HuH-7.5 (cell line): ENCODE data around the gene NLGN1.

Experiments used
- DNase-seq: peaks from one replicate; pipeline ENCODE4 v3.0.0; 2011; ENCODE audit warnings: low spot score

NLGN1 gene

DNA sequence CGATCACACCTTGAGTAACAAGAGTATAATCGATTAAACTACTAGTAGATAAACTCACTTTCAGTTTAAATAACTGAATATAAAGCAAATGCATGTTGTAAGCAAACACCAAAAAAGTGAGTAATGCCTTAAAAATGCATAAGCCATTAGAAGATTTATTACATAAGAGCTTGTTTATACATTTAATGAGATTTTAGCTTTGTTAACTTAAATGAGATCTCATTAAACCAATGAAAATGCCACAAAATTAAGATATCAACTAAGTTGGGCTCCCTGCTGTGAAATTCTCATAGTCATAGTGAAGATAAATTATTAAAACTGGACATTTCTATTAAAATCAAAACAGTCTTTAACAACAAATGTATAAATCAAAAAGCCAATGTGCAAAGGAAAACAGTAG is 701.2 kb downstream of the NLGN1 start:
- no peak for DNase-seq

DNA sequence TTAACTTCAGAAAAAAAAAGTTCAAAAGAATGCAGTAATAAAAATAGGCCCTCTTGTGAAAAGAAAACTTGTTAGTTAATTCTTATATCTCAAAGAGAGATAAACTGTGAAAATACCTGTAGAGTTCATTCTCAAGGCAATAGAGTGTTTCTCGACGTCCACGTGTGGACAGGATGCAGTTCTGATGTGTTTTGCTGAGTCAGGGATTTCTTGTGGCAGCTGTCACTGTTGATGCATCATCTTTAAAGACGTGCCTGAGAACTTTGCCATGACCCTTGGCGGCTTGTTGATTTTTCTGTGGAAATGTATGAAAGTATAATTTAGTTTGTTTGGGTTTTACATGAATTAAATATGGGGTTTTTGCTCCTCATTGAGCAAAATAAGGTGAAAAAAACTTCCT is 702.2 kb downstream of the NLGN1 start:
- no peak for DNase-seq

DNA sequence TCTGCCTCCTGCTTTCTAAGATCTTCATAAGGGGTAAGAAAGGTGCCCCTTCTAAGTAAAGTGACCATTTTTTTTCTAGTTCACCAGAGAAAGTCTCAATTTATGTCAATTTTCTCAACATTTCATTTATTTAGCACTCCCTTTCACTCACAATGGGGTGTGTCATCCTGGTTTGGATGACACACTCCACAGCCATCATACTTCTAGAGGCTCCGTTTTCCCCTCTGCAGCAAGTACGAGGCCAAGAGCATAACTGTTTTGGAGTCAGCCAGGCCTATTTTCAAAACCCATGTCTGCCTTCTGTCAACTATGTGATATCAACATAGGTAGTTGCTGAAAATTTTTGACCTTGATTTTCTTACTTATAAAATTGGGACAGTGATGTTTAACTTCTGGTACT is 703.2 kb downstream of the NLGN1 start:
- DNase-seq: no peak

GRCh38 chr3:174101244-174101643 is 703.7 kb downstream of the NLGN1 start:
- no peak for DNase-seq

DNA sequence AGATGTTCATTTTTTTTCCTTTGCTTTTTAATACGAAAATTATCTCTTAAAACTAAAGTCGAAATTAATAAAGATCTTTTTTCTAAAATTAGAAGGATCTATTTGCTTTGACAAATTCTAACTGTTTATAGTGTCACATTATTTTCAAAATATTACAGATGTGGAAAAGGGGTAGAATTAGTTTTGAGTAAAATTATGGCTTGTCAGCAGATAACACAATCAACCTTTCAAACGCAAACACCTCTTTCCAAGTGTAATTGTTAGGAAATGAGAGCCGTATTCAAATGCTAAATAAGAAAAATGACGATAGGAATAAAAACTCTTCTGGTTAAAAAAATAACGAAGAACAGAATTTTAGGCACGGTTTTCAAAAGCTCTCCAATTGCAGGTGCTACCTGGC is 704.7 kb downstream of the NLGN1 start:
- DNase-seq: no peak

GRCh38 chr3:174102866-174103265 is 705.3 kb downstream of the NLGN1 start:
- no peak for DNase-seq

- DNase-seq: no peak
These were observed 713.2 kb downstream of the NLGN1 start for GRCh38 chr3:174110761-174111160.

DNA sequence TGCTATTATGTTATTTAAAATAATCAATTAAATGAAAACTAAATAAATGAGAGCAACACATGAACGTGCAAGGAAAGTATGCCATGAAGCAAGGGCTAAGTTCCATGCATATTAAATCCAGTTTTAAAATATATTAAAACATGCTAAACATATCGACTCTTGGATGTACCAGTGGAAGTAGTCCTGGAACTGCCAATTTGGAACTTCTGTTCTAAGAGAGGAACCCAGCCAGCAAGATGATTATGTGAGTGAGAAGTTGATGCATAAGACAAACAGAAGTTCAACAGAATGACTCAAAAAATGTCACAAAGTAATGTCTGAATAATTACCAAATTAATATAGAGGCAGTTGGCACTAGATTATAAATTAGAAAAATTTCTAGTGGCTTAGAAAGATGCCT is 714.2 kb downstream of the NLGN1 start:
- DNase-seq: no peak

GRCh38 chr3:174116421-174116820 is 718.9 kb downstream of the NLGN1 start:
- no peak for DNase-seq

GRCh38 chr3:174120997-174121396 is 723.5 kb downstream of the NLGN1 start:
- no peak for DNase-seq

- DNase-seq: no peak
These were observed 724.9 kb downstream of the NLGN1 start for GRCh38 chr3:174122411-174122810.

DNA sequence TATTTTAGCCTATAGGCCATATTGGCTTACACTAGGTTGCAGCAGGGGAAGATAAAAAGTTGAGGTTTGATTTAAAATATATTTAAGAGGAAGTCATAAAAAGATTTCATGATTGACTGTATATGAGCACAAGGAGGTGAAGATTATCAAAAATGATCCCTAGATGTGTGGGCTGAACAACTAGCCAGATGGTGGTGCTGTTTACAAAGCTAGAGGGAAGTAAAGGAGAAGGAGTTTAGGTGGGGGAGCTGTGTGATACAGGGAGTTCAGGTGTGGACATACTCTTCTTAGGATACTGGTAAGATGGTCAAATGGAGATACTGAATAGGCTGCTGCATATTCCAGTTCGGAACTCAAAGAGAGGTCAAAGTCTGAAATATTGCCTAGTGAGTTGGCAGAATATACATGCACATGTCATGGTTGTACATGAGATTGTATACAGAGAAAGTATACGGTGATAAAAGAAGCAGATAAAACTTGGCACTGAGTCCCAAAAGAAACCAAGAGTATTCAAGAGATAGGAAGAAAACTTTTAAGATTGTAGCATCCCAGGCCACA is 727.8 kb downstream of the NLGN1 start:
- DNase-seq: no peak

DNA sequence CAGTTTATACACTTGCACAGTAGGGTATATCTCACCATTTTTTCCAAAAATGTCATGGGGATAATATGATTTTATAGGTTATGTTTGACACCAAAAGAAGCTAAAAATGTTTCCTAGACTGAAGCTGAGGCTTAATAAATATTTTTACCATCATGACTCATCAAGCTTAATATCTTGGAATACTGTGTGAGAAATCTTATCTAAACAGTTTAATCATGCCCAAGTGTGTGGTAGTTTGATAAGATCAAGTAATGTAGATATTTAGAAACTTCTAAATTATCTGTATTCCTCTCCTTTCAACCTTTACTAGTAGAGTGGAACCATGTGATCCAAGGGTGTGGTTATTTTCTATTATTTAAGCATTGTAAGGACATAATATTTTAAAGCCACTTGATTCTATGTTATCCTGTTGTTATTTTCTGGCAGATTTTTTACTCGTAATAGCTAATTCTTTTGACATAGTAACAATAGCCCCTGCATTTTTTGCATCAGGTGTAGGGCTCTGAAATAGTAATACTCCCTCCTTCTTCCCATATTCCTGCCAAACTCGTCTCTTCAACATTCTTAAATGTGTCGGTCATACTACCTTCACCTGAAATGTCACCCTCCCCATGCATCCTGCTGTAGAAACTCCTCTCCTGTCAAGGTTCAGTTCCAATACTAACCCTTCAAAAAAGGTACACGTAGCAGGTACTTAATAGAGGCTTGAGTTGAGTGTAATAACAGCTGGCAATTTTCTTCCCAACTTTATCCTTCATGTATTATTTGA is 729.6 kb downstream of the NLGN1 start:
- no peak for DNase-seq

GRCh38 chr3:174132006-174132405 is 734.5 kb downstream of the NLGN1 start:
- DNase-seq: no peak

- no peak for DNase-seq
These were observed 735.0 kb downstream of the NLGN1 start for GRCh38 chr3:174132421-174133042.

GRCh38 chr3:174146008-174146407 is 748.5 kb downstream of the NLGN1 start:
- no peak for DNase-seq

DNA sequence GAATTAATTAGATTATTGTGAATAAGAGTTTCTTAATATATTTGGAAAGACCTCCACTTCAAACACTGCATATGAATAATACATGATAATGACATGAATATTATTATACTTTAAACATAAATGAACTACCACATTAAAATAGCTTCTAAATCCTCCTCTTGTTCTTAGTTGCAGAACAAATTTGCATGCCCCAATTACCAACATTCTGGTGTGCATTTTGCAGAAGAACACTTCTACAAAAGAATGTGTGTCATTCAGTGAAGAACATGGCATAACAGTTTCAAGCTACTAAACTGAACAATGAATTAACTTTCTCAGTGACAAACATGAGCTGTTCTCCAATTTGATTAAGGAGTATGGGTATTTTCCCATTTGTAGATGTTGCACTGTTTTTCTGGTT is 750.3 kb downstream of the NLGN1 start:
- no peak for DNase-seq

GRCh38 chr3:174153871-174154270 is 756.3 kb downstream of the NLGN1 start:
- DNase-seq: no peak

GRCh38 chr3:174156200-174156599 is 758.7 kb downstream of the NLGN1 start:
- DNase-seq: no peak

- DNase-seq: no peak
These were observed 761.1 kb downstream of the NLGN1 start for GRCh38 chr3:174158674-174159073.

DNA sequence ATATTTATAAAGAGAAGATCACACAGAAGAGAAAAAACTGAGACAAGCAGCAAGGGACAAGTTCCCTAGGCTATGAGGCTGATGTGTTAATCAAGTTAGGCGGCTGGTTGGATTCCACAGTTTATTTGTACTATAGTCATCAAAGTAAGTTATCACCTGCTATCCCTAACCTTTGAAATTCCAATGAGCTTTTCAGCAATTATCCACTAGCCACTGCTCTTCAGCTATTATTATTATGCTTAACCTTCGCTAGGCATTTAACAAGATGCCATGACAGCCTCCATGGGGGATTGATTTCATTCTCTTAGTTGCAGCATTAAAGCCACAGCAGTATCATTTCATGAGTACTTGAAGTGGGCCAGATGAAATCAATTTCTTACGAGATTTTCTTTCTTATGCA is 762.1 kb downstream of the NLGN1 start:
- no peak for DNase-seq

GRCh38 chr3:174162550-174162949 is 765.0 kb downstream of the NLGN1 start:
- DNase-seq: no peak

DNA sequence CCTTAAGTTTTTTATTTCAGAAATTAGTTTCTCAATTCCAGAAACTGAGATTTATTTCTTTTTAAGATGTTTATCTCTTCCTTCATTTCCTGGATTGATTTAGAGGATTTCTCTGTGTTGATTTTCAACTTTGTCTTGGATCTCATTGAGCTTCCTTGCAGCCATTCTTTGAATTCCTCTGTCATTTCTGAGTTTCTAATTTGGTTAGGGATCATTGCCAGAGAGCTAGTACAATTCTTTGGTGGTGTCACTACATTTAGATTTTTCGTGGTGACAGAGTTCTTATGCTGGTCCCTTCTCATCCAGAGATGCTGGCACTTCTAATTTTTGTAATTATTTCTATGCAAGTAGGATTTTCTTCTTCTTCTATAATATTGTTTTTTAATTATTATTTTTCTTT is 770.5 kb downstream of the NLGN1 start:
- DNase-seq: no peak
